Measurements from ENCODE around the gene C1orf105.
A peak's percentile ranks its signal among the peaks of the same experiment; 100 is the strongest.

C1orf105 gene

DNA sequence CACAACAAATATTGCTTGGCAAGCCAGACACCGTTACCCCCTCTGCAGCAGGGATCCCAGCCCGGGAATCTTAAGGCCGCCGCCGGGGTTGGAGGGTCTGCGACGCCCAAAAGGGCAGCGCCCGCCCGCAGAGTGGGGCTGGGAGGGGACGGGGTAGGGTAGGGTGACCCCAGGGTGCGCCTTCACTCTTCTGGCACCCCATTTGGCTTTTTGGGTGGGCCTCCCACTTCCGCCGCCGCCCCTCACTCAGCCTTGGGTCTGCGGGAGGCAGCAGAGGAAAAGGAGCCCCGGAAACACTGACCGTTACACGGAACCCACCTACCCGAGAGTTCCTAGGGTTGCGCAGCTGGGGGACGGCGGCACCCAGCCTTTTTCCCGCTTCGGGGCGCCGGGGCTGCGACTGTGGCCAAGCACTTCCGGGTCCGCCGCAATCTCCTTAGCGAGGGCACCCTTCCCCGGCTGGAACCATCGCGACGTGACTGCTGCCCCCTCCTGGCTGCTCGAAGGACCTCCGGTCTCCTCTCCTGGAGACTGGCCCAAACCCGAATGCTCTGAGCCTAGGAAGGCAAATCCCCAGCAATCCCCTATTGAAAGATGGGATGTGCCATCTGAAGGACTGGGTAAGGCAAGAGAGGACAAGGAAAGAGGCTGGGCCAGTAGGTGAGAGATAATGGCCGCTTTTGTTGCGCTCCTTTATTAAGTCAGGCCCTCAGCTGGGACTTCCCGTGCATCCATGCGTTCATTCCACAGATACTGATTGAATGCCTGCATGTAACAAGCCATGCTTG lies 23.4 kb downstream of the C1orf105 start, which contains the start of gene PIGC (continued):
- TF ChIP-seq ZFP3 (tag by site-specific recombination; IDR thresholded peaks at IDR 0.05; ENCODE audit: low read depth) (no peak), OVOL3 (tag by site-specific recombination; IDR thresholded peaks at IDR 0.05) (no peak; the same call in 1 of the 2 replicates), ZBTB8A (tag by site-specific recombination; IDR thresholded peaks at IDR 0.05) (peak; percentile 81), SETDB1 (IDR thresholded peaks at IDR 0.05; ENCODE audit: insufficient read length, low read length) (no peak), ZNF610 (tag by site-specific recombination; IDR thresholded peaks at IDR 0.05; ENCODE audit: borderline replicate concordance) (0 out of 2 replicates have a peak, but pooled peaks have one; percentile 34), YY1 (tag by site-specific recombination; IDR thresholded peaks at IDR 0.05) (no peak), ZNF146 (tag by site-specific recombination; IDR thresholded peaks at IDR 0.05) (no peak), FEZF1 (tag by site-specific recombination; IDR thresholded peaks at IDR 0.05) (peak; percentile 40; the same call in 1 of the 2 replicates), ZNF24 (tag by site-specific recombination; IDR thresholded peaks at IDR 0.05) (peak; percentile 67; the same call in 1 of the 2 replicates), KLF8 (tag by site-specific recombination; IDR thresholded peaks at IDR 0.05) (peak; percentile 84), GLI2 (tag by site-specific recombination; IDR thresholded peaks at IDR 0.05; ENCODE audit: borderline replicate concordance, low read depth) (no peak), ZNF202 (tag by site-specific recombination; IDR thresholded peaks at IDR 0.05; ENCODE audit: borderline replicate concordance) (no peak), ZNF221 (tag by site-specific recombination; IDR thresholded peaks at IDR 0.05; ENCODE audit: borderline replicate concordance) (no peak), TCF7L2 (IDR thresholded peaks at IDR 0.05; ENCODE audit: borderline replicate concordance, low read depth, low read length) (no peak), ZNF132 (tag by site-specific recombination; IDR thresholded peaks at IDR 0.05; ENCODE audit: borderline replicate concordance) (no peak), KLF16 (tag by site-specific recombination; IDR thresholded peaks at IDR 0.05) (0 out of 2 replicates have a peak, but pooled peaks have one; percentile 55)
- TF ChIP-seq, protein P1, sequence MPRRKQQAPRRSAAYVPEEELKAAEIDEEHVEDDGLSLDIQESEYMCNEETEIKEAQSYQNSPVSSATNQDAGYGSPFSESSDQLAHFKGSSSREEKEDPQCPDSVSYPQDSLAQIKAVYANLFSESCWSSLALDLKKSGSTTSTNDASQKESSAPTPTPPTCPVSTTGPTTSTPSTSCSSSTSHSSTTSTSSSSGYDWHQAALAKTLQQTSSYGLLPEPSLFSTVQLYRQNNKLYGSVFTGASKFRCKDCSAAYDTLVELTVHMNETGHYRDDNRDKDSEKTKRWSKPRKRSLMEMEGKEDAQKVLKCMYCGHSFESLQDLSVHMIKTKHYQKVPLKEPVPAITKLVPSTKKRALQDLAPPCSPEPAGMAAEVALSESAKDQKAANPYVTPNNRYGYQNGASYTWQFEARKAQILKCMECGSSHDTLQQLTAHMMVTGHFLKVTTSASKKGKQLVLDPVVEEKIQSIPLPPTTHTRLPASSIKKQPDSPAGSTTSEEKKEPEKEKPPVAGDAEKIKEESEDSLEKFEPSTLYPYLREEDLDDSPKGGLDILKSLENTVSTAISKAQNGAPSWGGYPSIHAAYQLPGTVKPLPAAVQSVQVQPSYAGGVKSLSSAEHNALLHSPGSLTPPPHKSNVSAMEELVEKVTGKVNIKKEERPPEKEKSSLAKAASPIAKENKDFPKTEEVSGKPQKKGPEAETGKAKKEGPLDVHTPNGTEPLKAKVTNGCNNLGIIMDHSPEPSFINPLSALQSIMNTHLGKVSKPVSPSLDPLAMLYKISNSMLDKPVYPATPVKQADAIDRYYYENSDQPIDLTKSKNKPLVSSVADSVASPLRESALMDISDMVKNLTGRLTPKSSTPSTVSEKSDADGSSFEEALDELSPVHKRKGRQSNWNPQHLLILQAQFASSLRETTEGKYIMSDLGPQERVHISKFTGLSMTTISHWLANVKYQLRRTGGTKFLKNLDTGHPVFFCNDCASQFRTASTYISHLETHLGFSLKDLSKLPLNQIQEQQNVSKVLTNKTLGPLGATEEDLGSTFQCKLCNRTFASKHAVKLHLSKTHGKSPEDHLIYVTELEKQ (tag by site-specific recombination; IDR thresholded peaks at IDR 0.05; ENCODE audit: borderline replicate concordance), result no peak
- TF ChIP-seq, protein P2, sequence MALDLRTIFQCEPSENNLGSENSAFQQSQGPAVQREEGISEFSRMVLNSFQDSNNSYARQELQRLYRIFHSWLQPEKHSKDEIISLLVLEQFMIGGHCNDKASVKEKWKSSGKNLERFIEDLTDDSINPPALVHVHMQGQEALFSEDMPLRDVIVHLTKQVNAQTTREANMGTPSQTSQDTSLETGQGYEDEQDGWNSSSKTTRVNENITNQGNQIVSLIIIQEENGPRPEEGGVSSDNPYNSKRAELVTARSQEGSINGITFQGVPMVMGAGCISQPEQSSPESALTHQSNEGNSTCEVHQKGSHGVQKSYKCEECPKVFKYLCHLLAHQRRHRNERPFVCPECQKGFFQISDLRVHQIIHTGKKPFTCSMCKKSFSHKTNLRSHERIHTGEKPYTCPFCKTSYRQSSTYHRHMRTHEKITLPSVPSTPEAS (tag by site-specific recombination; IDR thresholded peaks at IDR 0.05), result no peak
- TF ChIP-seq, protein P3, sequence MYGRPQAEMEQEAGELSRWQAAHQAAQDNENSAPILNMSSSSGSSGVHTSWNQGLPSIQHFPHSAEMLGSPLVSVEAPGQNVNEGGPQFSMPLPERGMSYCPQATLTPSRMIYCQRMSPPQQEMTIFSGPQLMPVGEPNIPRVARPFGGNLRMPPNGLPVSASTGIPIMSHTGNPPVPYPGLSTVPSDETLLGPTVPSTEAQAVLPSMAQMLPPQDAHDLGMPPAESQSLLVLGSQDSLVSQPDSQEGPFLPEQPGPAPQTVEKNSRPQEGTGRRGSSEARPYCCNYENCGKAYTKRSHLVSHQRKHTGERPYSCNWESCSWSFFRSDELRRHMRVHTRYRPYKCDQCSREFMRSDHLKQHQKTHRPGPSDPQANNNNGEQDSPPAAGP (tag by site-specific recombination; IDR thresholded peaks at IDR 0.05), result peak; percentile 55; the same call in 1 of the 2 replicates
- TF ChIP-seq, protein P4, sequence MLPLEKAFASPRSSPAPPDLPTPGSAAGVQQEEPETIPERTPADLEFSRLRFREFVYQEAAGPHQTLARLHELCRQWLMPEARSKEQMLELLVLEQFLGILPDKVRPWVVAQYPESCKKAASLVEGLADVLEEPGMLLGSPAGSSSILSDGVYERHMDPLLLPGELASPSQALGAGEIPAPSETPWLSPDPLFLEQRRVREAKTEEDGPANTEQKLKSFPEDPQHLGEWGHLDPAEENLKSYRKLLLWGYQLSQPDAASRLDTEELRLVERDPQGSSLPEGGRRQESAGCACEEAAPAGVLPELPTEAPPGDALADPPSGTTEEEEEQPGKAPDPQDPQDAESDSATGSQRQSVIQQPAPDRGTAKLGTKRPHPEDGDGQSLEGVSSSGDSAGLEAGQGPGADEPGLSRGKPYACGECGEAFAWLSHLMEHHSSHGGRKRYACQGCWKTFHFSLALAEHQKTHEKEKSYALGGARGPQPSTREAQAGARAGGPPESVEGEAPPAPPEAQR (tag by site-specific recombination; IDR thresholded peaks at IDR 0.05), result no peak
- TF ChIP-seq, protein P5, sequence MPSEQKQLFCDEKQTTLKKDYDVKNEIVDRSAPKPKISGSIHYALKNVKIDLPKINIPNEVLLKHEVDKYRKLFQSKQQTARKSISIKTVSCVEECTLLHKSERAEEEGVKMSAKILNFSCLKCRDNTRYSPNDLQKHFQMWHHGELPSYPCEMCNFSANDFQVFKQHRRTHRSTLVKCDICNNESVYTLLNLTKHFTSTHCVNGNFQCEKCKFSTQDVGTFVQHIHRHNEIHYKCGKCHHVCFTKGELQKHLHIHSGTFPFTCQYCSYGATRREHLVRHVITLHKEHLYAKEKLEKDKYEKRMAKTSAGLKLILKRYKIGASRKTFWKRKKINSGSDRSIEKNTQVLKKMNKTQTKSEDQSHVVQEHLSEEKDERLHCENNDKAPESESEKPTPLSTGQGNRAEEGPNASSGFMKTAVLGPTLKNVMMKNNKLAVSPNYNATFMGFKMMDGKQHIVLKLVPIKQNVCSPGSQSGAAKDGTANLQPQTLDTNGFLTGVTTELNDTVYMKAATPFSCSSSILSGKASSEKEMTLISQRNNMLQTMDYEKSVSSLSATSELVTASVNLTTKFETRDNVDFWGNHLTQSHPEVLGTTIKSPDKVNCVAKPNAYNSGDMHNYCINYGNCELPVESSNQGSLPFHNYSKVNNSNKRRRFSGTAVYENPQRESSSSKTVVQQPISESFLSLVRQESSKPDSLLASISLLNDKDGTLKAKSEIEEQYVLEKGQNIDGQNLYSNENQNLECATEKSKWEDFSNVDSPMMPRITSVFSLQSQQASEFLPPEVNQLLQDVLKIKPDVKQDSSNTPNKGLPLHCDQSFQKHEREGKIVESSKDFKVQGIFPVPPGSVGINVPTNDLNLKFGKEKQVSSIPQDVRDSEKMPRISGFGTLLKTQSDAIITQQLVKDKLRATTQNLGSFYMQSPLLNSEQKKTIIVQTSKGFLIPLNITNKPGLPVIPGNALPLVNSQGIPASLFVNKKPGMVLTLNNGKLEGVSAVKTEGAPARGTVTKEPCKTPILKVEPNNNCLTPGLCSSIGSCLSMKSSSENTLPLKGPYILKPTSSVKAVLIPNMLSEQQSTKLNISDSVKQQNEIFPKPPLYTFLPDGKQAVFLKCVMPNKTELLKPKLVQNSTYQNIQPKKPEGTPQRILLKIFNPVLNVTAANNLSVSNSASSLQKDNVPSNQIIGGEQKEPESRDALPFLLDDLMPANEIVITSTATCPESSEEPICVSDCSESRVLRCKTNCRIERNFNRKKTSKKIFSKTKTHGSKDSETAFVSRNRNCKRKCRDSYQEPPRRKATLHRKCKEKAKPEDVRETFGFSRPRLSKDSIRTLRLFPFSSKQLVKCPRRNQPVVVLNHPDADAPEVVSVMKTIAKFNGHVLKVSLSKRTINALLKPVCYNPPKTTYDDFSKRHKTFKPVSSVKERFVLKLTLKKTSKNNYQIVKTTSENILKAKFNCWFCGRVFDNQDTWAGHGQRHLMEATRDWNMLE (tag by site-specific recombination; conservative IDR thresholded peaks at IDR 0.05; ENCODE audit: low read depth), result peak; percentile 99
- TF ChIP-seq, protein P6, sequence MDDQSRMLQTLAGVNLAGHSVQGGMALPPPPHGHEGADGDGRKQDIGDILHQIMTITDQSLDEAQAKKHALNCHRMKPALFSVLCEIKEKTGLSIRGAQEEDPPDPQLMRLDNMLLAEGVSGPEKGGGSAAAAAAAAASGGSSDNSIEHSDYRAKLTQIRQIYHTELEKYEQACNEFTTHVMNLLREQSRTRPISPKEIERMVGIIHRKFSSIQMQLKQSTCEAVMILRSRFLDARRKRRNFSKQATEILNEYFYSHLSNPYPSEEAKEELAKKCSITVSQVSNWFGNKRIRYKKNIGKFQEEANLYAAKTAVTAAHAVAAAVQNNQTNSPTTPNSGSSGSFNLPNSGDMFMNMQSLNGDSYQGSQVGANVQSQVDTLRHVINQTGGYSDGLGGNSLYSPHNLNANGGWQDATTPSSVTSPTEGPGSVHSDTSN (CRISPR knock-in tag; IDR thresholded peaks at IDR 0.05), result peak; percentile 74; the same call in 1 of the 2 replicates
- TF ChIP-seq, protein P7, sequence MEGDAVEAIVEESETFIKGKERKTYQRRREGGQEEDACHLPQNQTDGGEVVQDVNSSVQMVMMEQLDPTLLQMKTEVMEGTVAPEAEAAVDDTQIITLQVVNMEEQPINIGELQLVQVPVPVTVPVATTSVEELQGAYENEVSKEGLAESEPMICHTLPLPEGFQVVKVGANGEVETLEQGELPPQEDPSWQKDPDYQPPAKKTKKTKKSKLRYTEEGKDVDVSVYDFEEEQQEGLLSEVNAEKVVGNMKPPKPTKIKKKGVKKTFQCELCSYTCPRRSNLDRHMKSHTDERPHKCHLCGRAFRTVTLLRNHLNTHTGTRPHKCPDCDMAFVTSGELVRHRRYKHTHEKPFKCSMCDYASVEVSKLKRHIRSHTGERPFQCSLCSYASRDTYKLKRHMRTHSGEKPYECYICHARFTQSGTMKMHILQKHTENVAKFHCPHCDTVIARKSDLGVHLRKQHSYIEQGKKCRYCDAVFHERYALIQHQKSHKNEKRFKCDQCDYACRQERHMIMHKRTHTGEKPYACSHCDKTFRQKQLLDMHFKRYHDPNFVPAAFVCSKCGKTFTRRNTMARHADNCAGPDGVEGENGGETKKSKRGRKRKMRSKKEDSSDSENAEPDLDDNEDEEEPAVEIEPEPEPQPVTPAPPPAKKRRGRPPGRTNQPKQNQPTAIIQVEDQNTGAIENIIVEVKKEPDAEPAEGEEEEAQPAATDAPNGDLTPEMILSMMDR (tag by site-specific recombination; IDR thresholded peaks at IDR 0.05), result peak; percentile 86

All from HEK293 (cell line).